Measurements from ENCODE around the gene FRMPD4. TPM values are rescaled to one million over a fixed set of nuclear protein-coding genes. Genes with fewer than 3 reads are reported as not detected.
"Not testable (repeated sequence)": the region's sequence is repeated elsewhere in the genome, so short reads cannot be mapped to it uniquely, and the experiment has no call there.

The FRMPD4 gene
- total and polyA plus RNA-seq, 2 donors (not counting 3 experiments of a cell fraction or from before 2014, with no cell fraction given), result not detected

GRCh38 chrX:12505127-12505526, 366.9 kb downstream of the FRMPD4 start:
- Histone ChIP-seq H3K9me1 (replicated peaks; ENCODE audit: control insufficient read depth, extremely low read depth, insufficient read depth, low read length) (no peaks in the 10 kb centered on the region), H3K4me2 (ENCODE audit: insufficient read depth, low read length) (no peak overlapping the region), H3K36me3 (ENCODE audit: control insufficient read depth in 2 of 2, extremely low read depth in 1 of 2, insufficient read depth in 2 of 2, low read length in 2 of 2) (no peaks in the 10 kb centered on the region), H4K20me1 (replicated peaks; ENCODE audit: control insufficient read depth, extremely low read depth, insufficient read depth, low read length) (no peaks in the 10 kb centered on the region), H3K4me3 (replicated peaks in 1 of 3; ENCODE audit: insufficient read depth in 1 of 3, low read depth in 1 of 3, low read length in 3 of 3) (no peak overlapping the region), H3K9me3 (replicated peaks; ENCODE audit: control insufficient read depth, insufficient read depth, low read length) (no peaks in the 10 kb centered on the region), H3K4me1 (ENCODE audit: control insufficient read depth, extremely low read depth, insufficient read depth, low read length) (no peaks in the 10 kb centered on the region), H2AFZ (ENCODE audit: low read depth, low read length) (no peak overlapping the region), H3K27me3 (ENCODE audit: control insufficient read depth in 2 of 2, insufficient read depth in 2 of 2, low read length in 2 of 2) (no peaks in the 10 kb centered on the region), H3K27ac (ENCODE audit: insufficient read depth, low read depth, low read length) (no peak overlapping the region), H3K79me2 (ENCODE audit: control insufficient read depth, insufficient read depth, low read length) (no peaks in the 10 kb centered on the region), H3K9ac (replicated peaks; ENCODE audit: extremely low read depth, insufficient read depth, low read length) (no peak overlapping the region)
- CTCF ChIA-PET, result no interaction called here
- BruUV-seq (replicated peaks), result no TSS peak
- TF ChIP-seq MAX (IDR thresholded peaks at IDR 0.05; ENCODE audit: insufficient read depth, insufficient read length) (no peak), JUN (IDR thresholded peaks at IDR 0.05; ENCODE audit: borderline replicate concordance, insufficient read depth, insufficient read length, low read depth) (no peak), EZH2 (IDR thresholded peaks at IDR 0.05; ENCODE audit: borderline replicate concordance, low read depth, low read length, severe bottlenecking) (no peak), GATA2 (IDR thresholded peaks at IDR 0.05; ENCODE audit: insufficient read depth, insufficient read length, low read depth, low read length) (no peak), MYC (IDR thresholded peaks at IDR 0.05; ENCODE audit: low read depth, low read length) (no peak), FOS (IDR thresholded peaks at IDR 0.05; ENCODE audit: borderline replicate concordance, insufficient read depth, low read length) (no peak), POLR2A (IDR thresholded peaks at IDR 0.05; ENCODE audit: low read depth, low read length) (no peak), CTCF (IDR thresholded peaks at IDR 0.05; ENCODE audit: extremely low read depth in 1 of 2, insufficient read depth in 1 of 2, low read depth in 1 of 2, low read length in 2 of 2) (no peak), POLR2AphosphoS5 (IDR thresholded peaks at IDR 0.05; ENCODE audit: insufficient read depth, low read depth, low read length) (no peak)
- no peak for DNase-seq (ENCODE audit: low read depth, low spot score)
- dilution Hi-C loops (cut with MboI; ENCODE audit: extremely low pct_ligation_motif_present, low sequenced_read_pairs) (no loop called here), intact Hi-C loops (cut with micrococcal nuclease) (no loop called here)
- POLR2A ChIA-PET, result no interaction called here
- no peak for FAIRE-seq

DNA sequence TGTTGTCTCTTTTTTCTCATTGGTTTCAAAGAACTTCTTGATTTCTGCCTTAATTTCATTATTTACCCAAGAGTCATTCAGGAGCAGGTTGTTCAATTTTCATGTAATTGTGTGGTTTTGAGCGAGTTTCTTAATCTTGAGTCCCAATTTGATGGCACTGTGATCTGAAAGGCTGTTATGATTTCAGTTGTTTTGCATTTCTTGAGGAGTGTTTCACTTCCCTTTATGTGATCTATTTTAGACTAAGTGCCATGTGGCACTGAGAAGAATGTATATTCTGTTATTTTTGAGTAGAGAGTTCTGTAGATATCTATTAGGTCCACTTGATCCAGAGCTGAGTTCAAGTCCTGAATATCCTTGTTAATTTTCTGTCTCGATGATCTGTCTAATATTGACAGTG, 377.1 kb downstream of the FRMPD4 start:
- dilution Hi-C loops (cut with MboI; ENCODE audit: extremely low pct_ligation_motif_present, low sequenced_read_pairs); H3K9me3 ChIP-seq (replicated peaks; ENCODE audit: control insufficient read depth, insufficient read depth, low read length): not testable (repeated sequence)

More for the DNA sequence above, 377.1 kb downstream of the FRMPD4 start:
- BruUV-seq (replicated peaks); H3K4me3 ChIP-seq (replicated peaks in 1 of 3; ENCODE audit: insufficient read depth in 1 of 3, low read depth in 1 of 3, low read length in 3 of 3); H2AFZ ChIP-seq (ENCODE audit: low read depth, low read length); intact Hi-C loops (cut with micrococcal nuclease); H3K9ac ChIP-seq (replicated peaks; ENCODE audit: extremely low read depth, insufficient read depth, low read length); H3K27ac ChIP-seq (ENCODE audit: insufficient read depth, low read depth, low read length); DNase-seq (ENCODE audit: low read depth, low spot score); POLR2A ChIA-PET; H3K79me2 ChIP-seq (ENCODE audit: control insufficient read depth, insufficient read depth, low read length); H3K4me2 ChIP-seq (ENCODE audit: insufficient read depth, low read length); H3K9me1 ChIP-seq (replicated peaks; ENCODE audit: control insufficient read depth, extremely low read depth, insufficient read depth, low read length); H3K36me3 ChIP-seq (ENCODE audit: control insufficient read depth in 2 of 2, extremely low read depth in 1 of 2, insufficient read depth in 2 of 2, low read length in 2 of 2); CTCF ChIA-PET; H3K4me1 ChIP-seq (ENCODE audit: control insufficient read depth, extremely low read depth, insufficient read depth, low read length); H3K27me3 ChIP-seq (ENCODE audit: control insufficient read depth in 2 of 2, insufficient read depth in 2 of 2, low read length in 2 of 2); H4K20me1 ChIP-seq (replicated peaks; ENCODE audit: control insufficient read depth, extremely low read depth, insufficient read depth, low read length); FAIRE-seq: not testable (repeated sequence)
